Small intestine (tissue), 7 donors: Measurements from ENCODE around the gene AGBL3. TPM values are rescaled to one million over a fixed set of nuclear protein-coding genes. Genes with fewer than 3 reads are reported as not detected.

Experiments used
- DNase-seq, 2 donors: peaks; one replicate each; pipeline versions ENCODE4 v3.0.0 to v3.0.0-alpha.2; 2013
- FAIRE-seq: peaks from 2 replicates; lab custom pipeline; 2012; peaks lifted over from hg19 to GRCh38; lab: Jason Lieb, UNC
- H3K27ac ChIP-seq, 3 donors: one replicate each; pipeline ENCODE4 v1.5.1; 2013; ENCODE audit warnings: low read length in 2 of 3, mild to moderate bottlenecking in 2 of 3, control low read depth in 1 of 3, inconsistent platforms in 1 of 3, low read depth in 1 of 3, moderate library complexity in 1 of 3
- H3K27me3 ChIP-seq, 3 donors: one replicate each; pipeline ENCODE4 v1.6.1; 2013; ENCODE audit warnings: low read length in 3 of 3, inconsistent platforms in 1 of 3; ENCODE audit not compliant: control insufficient read depth in 3 of 3, insufficient read depth in 3 of 3
- H3K36me3 ChIP-seq, 3 donors: one replicate each; pipeline ENCODE4 v1.6.1; 2013; ENCODE audit warnings: low read length in 3 of 3, inconsistent platforms in 1 of 3, low read depth in 1 of 3, mild to moderate bottlenecking in 1 of 3, moderate library complexity in 1 of 3; ENCODE audit not compliant: control insufficient read depth in 3 of 3, insufficient read depth in 2 of 3
- H3K4me1 ChIP-seq, 3 donors: one replicate each; pipeline ENCODE4 v1.6.1; 2013; ENCODE audit warnings: low read length in 2 of 3, inconsistent platforms in 1 of 3, low read depth in 1 of 3, mild to moderate bottlenecking in 1 of 3, moderate library complexity in 1 of 3; ENCODE audit not compliant: control insufficient read depth in 3 of 3, insufficient read depth in 2 of 3
- H3K4me3 ChIP-seq, 3 donors: one replicate each; pipeline ENCODE4 v1.5.1; 2013; ENCODE audit warnings: low read length in 3 of 3, control low read depth in 1 of 3, inconsistent platforms in 1 of 3, low read depth in 1 of 3, mild to moderate bottlenecking in 1 of 3, moderate library complexity in 1 of 3
- H3K9me3 ChIP-seq, 2 donors: one replicate each; pipeline ENCODE4 v1.6.1; 2013; ENCODE audit warnings: low read depth in 1 of 2, low read length in 1 of 2; ENCODE audit not compliant: control insufficient read depth in 2 of 2, insufficient read depth in 1 of 2
- WGBS, 3 donors: extraction: QIAGEN DNeasy Blood & Tissue Kit; methylation state at CpG; one replicate each; pipeline ENCODE4 v1.1.7; 2013; 5-methylcytosine and 5-hydroxymethylcytosine counted together
- polyA plus RNA-seq, 4 donors: library from polyadenylated mRNA; stranded (reverse) in 3 of 4; unstranded in 1 of 4; fragments of 200-250 nt in 3 of 4; fragments of 120-200 nt in 1 of 4; gene quantifications; one replicate each; pipeline versions ENCODE4 v1.2.1 to v1.2.3, GENCODE V29; 2013
- donor health status: healthy with polysubstance abuse.
- donor health status: control.
- donor health status: control.
- donor health status: Bipolar disorder and iron deficiency.
- donor health status: healthy.

AGBL3 gene
- polyA plus RNA-seq, 4 donors: 0.27 to 3.8 (median 0.88) TPM

DNA sequence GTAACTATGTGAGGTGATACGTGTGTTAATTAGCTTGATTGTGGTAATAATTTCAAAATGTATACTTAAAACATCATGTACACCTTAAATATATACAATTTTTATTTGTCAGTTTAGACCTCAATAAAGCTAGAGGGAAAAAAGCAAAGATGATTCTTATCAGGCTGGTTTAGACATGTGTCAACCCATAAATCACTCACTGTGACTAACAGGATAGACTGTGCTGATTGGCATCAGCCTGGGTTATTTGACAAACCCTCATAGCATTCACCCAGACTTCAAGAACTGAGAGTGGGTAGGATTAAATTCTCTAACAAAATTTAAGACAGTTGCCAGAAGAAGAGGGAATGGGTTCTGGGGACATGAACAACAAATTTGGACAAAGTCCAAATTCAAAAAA is 87.8 kb downstream of the AGBL3 start:
- Histone ChIP-seq H3K36me3 (no peaks in the 10 kb centered on the region), H3K27me3 (peaks cover 0 to 2% (median 0%) of the 10 kb centered on the region in 3 donors), H3K27ac (no peak overlapping the region), H3K9me3 (no peaks in the 10 kb centered on the region), H3K4me1 (no peaks in the 10 kb centered on the region), H3K4me3 (no peak overlapping the region)
- no peak for DNase-seq
- FAIRE-seq: no peak
- 93 to 97% (median 95%) methylated on average over 1 of the region's 1 CpG for WGBS, 3 donors

DNA sequence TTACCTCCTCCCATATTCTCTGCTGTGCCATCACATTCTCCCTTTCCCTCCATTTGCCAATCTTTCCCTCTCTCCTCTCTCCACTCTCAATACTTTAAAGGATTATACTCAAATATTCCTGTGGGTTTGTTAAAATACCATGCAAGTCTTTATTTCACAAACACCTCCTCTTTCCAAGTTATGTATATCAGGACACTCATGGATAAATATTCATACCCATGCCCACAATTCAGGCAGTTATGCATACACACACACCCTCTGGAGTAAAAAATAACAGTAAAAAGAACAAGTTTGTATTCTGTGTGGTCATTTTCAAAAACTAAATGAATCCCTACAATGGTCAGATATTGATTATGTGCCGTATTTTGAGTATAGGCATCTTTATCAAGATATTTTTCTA is 88.2 kb downstream of the AGBL3 start:
- Histone ChIP-seq H3K4me1 (no peaks in the 10 kb centered on the region), H3K9me3 (no peaks in the 10 kb centered on the region), H3K36me3 (no peaks in the 10 kb centered on the region), H3K27me3 (peaks cover 0 to 2% (median 0%) of the 10 kb centered on the region in 3 donors), H3K27ac (no peak overlapping the region), H3K4me3 (no peak overlapping the region)
- WGBS, 3 donors: 14 to 96% (median 53%) methylated on average over 1 of the region's 1 CpG
- FAIRE-seq (no peak), DNase-seq (no peak)

DNA sequence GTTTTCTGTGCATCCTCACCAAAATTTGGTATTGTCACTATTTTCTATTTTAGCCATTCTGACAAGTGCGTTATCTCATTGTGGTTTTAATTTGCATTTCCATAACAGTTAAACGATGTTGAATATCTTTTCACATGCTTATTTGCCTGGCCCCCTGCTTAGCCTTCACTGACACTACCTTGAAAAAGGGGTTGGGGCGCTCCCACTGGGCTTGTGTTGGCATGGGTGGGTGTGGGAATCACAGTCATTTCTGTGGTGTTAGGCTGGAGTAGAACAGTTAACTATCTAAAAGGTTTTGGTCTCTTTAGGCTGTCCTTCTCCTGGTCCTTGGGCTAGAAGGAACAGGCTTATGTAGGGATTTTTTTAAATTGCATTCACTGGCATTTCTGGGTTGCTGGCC is 89.4 kb downstream of the AGBL3 start:
- Histone ChIP-seq H3K4me3 (no peak overlapping the region), H3K27ac (no peak overlapping the region), H3K36me3 (no peaks in the 10 kb centered on the region), H3K9me3 (no peaks in the 10 kb centered on the region), H3K27me3 (peaks cover 0 to 2% (median 0%) of the 10 kb centered on the region in 3 donors), H3K4me1 (no peaks in the 10 kb centered on the region)
- DNase-seq (no peak), FAIRE-seq (no peak)
- 73 to 78% (median 75%) methylated on average over 3 of the region's 3 CpGs for WGBS, 3 donors

DNA sequence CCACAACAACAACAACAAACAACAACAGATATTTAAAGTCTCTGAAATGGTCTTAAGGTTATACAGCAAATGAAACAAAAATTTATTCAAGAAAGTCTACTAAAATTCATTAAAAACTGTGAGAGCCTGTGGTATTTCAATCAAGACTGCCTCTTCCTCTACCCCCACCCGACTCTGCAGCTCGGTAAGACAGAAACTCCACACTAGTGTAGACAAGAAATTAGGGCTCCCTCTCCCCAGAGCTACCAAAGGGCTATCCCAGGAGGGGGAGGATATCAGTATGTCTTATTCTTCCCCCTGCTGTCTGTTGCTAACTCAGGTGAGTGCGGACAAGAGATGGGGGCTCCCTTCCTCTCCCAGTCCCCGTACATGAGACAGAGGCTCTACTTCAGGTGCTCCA is 90.6 kb downstream of the AGBL3 start:
- FAIRE-seq: no peak
- H3K4me1 ChIP-seq: no peaks in the 10 kb centered on the region
- no peaks in the 10 kb centered on the region for H3K36me3 ChIP-seq
- peaks cover 0 to 2% (median 0%) of the 10 kb centered on the region in 3 donors for H3K27me3 ChIP-seq
- H3K4me3 ChIP-seq: no peak overlapping the region
- no peak overlapping the region for H3K27ac ChIP-seq
- DNase-seq: no peak
- H3K9me3 ChIP-seq: no peaks in the 10 kb centered on the region
- 82 to 96% (median 90%) methylated on average over 4 of the region's 4 CpGs for WGBS, 3 donors

DNA sequence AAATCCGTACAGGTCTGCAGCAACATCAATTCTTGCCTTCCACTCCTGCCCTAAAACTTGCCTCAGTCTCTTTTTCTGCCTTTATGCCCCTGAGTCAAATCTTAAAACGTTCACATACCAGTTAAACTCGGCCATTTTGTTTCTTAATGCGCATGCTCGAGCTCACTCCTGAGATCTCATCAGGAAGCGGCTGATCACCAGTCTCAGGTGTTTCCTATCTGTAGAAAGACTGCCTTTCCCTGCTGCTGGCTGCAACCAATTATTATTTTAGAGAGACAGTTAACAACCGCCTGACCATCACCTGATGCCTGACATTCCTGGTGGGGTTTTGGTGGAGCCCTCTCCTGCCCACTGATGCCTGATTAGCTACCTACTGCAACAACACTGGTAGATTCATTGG is 91.3 kb downstream of the AGBL3 start:
- no peak for DNase-seq
- H3K9me3 ChIP-seq: no peaks in the 10 kb centered on the region
- 75 to 82% (median 77%) methylated on average over 7 of the region's 7 CpGs for WGBS, 3 donors
- H3K27ac ChIP-seq: no peak overlapping the region
- no peak overlapping the region for H3K4me3 ChIP-seq
- FAIRE-seq: no peak
- H3K27me3 ChIP-seq: peaks cover 0 to 2% (median 0%) of the 10 kb centered on the region in 3 donors
- H3K4me1 ChIP-seq: no peaks in the 10 kb centered on the region
- no peaks in the 10 kb centered on the region for H3K36me3 ChIP-seq

- Histone ChIP-seq H3K4me3 (no peak overlapping the region), H3K27me3 (peaks cover 0 to 2% (median 0%) of the 10 kb centered on the region in 3 donors), H3K27ac (no peak overlapping the region), H3K4me1 (no peaks in the 10 kb centered on the region), H3K9me3 (no peaks in the 10 kb centered on the region), H3K36me3 (no peaks in the 10 kb centered on the region)
- DNase-seq (no peak), FAIRE-seq (no peak)
These were observed 91.7 kb downstream of the AGBL3 start for GRCh38 chr7:135078051-135078450.

DNA sequence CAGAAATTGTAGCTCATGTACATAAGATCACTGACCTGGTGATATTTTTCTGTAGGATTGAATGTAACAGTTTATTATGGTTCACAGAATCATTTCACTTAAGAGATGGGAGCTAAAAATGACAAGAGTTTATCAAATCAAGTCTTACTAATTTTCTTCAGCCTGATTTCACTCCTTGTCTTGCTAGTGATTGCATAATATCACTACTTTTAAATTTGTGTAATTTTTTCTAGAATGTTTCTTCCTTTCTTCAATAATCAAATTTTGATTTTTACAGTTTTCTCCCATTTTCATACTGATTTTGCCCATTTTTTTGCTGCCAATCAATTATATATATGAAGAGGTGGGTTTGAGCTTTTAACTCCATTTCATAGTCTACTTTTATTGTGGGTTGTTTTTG is 92.8 kb downstream of the AGBL3 start:
- no peak for DNase-seq
- H3K9me3 ChIP-seq: no peaks in the 10 kb centered on the region
- no peaks in the 10 kb centered on the region for H3K36me3 ChIP-seq
- no peak overlapping the region for H3K4me3 ChIP-seq
- no peak for FAIRE-seq
- no peak overlapping the region for H3K27ac ChIP-seq
- H3K4me1 ChIP-seq: no peaks in the 10 kb centered on the region
- peaks cover 0 to 2% (median 0%) of the 10 kb centered on the region in 3 donors for H3K27me3 ChIP-seq

GRCh38 chr7:135083005-135083404 is 96.7 kb downstream of the AGBL3 start:
- Histone ChIP-seq H3K4me1 (no peaks in the 10 kb centered on the region), H3K9me3 (no peaks in the 10 kb centered on the region), H3K4me3 (no peak overlapping the region), H3K27ac (no peak overlapping the region), H3K27me3 (no peaks in the 10 kb centered on the region), H3K36me3 (no peaks in the 10 kb centered on the region)
- 0 to 37% (median 4%) methylated on average over 1 of the region's 1 CpG for WGBS, 3 donors
- DNase-seq (no peak), FAIRE-seq (no peak)

DNA sequence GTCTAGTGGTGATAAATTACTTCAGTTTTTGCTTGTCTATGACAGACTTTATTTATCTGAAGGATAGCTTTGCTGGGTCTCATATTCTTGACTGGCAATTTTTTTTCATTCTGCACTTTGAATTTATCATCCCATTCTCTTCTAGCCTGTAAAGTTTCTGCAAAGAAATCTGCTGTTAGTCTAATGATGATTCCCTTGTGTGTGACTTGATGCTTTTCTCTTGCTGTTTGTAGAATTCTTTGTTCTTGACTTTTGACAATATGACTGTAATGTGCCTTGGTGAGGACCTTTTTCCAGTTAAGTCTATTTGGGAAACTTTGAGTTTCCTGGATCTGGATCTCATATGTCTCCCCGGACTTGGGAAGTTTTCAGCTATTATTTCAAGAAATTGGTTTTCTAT is 102.3 kb downstream of the AGBL3 start:
- 87 to 98% (median 96%) methylated on average over 1 of the region's 1 CpG for WGBS, 3 donors
- H3K36me3 ChIP-seq: no peaks in the 10 kb centered on the region
- no peak overlapping the region for H3K4me3 ChIP-seq
- DNase-seq: no peak
- H3K4me1 ChIP-seq: no peaks in the 10 kb centered on the region
- H3K9me3 ChIP-seq: peaks cover 0 to 16% of the 10 kb centered on the region in 2 donors
- no peaks in the 10 kb centered on the region for H3K27me3 ChIP-seq
- H3K27ac ChIP-seq: no peak overlapping the region
- FAIRE-seq: no peak
